ENCODE results near the gene CROCC.
"Not testable (repeated sequence)": the region's sequence is repeated elsewhere in the genome, so short reads cannot be mapped to it uniquely, and the experiment has no call there.

DNA sequence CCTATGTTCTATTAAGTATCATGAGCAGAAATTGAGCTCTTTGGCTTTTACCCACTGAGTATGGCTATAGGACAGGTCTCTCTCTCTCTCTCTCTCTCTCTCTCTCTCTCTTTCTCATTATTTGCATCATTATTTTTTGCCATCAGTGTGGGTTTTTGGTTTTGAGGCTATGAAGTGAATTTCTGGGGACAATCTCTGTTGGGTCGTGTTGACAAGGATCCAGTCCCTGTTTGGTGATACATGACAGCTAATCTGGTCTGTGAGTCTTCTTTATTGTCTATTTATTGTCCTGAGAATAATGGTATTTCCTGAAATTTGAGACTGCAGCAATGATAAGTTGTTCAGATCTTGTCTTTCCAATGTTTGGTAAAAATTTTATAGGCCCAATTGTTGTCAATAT lies 24.1 kb upstream of the CROCC start:
- TF ChIP-seq, protein P1, sequence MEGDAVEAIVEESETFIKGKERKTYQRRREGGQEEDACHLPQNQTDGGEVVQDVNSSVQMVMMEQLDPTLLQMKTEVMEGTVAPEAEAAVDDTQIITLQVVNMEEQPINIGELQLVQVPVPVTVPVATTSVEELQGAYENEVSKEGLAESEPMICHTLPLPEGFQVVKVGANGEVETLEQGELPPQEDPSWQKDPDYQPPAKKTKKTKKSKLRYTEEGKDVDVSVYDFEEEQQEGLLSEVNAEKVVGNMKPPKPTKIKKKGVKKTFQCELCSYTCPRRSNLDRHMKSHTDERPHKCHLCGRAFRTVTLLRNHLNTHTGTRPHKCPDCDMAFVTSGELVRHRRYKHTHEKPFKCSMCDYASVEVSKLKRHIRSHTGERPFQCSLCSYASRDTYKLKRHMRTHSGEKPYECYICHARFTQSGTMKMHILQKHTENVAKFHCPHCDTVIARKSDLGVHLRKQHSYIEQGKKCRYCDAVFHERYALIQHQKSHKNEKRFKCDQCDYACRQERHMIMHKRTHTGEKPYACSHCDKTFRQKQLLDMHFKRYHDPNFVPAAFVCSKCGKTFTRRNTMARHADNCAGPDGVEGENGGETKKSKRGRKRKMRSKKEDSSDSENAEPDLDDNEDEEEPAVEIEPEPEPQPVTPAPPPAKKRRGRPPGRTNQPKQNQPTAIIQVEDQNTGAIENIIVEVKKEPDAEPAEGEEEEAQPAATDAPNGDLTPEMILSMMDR (IDR thresholded peaks at IDR 0.05), result not testable (repeated sequence)
- not testable (repeated sequence) for TF ChIP-seq POLR2A (IDR thresholded peaks at IDR 0.05)

Data from uterus (tissue), 2 donors.